Activated T-cell treated with anti-CD3 and anti-CD28 coated beads for 1 hour (primary cell): ENCODE results near the gene HERC3.

ENCODE experiments used
- DNase-seq: peaks from one replicate; pipeline ENCODE4 v3.0.0-alpha.2; 2020; ENCODE audit warnings: low read depth

The HERC3 gene

DNA sequence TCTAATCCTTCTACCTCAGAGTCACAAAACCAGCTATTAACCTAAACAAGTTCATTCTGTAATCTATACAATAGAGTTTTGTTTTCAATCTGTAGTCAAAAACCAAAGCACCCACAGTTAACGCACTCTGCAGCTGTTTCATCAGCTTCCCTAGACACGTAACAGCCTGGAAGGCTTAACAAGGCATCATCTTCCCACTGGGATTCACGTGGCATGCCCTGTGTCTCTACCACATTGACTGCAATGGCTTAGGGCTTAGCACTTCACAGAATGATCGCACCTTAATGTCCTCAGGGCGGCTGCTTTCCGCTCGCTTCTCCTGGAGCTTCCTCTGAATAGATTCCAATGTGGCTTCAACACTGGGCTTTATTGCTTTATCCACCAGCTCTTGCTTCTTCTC, 155.1 kb downstream of the HERC3 start:
- DNase-seq, result no peak

- no peak for DNase-seq
These were observed 158.1 kb downstream of the HERC3 start for GRCh38 chr4:88750369-88750768.

- DNase-seq, result no peak
These were observed 159.2 kb downstream of the HERC3 start for GRCh38 chr4:88751258-88752075.

- no peak for DNase-seq
These were observed 159.8 kb downstream of the HERC3 start for GRCh38 chr4:88752076-88752463.

- no peak for DNase-seq
These were observed 160.5 kb downstream of the HERC3 start for GRCh38 chr4:88752754-88753153.

GRCh38 chr4:88753658-88754571, 161.6 kb downstream of the HERC3 start:
- no peak for DNase-seq

- no peak for DNase-seq
These were observed 162.5 kb downstream of the HERC3 start for GRCh38 chr4:88754796-88755195.

DNA sequence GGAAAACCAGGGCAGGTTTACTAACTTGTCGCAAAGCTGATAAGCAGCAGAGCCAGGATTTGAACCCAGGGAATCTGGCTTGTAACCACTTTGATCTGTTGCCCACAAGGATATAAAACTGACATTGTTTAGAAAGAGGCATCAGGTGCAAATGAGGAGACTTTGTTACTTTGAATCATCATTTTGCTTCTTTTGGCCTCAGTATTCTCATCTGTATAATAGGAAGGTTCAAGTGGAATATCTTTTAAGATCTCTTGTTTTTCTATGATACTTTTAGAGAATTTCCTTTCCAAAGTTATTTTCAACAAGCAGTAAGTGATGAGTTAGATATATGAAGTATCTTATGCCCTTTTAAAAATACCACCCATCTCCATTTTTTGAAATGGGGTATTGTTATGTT, 163.2 kb downstream of the HERC3 start:
- no peak for DNase-seq

DNA sequence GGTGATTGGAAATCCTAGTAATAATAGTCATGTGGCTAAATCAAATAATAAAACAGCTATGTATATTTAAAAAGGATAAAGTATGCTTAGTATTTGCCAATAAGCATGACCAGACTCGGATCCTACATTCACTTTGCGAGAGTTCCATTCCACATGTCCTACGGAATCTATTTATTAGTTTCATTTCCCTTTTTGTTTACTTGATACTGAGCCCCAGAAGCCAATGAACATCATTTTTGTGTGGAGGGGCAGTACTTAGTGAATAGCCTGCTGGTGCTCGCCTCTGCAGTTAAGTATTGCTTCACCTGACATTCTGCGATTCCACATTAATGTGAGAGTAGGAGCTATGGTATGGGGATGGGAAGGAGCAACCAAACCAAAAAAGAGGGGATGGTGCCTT, 163.9 kb downstream of the HERC3 start:
- no peak for DNase-seq

DNA sequence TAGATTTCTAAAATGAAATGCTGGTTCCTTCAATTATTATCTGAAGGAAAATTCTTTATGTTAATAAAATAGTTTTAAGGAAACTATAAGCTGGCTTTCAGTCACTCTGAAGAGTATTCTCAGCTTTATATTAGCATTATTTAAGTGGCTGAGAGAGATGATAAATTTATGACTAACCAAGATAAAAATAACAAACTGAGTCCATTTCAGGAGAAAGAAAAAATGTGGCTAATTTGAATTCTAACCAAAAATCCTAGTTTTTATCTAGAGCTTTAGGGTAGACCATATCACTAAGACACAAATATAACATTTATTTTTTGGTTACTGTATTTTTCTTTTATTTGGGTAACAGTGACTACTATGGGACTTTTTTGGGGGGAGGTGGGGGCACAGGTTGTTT, 164.8 kb downstream of the HERC3 start:
- DNase-seq, result no peak

DNA sequence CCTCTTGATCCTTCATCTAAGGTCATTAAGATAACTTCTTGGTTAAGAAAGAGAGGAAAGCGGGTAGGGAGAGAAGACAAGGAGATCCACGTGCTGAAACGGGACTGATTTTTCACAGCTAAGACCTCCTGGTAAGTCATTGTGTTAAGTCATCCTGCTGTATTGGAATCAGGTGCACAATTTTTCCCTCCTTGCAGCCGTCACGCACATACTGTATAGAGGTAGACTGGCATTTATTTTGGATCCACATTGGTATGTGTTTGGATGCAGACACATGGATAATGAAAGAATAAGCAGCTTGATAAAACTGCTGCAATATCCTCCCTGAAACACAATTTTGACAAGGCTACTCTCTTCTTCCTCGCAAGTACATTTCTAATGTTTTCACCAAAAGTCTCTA, 165.5 kb downstream of the HERC3 start:
- DNase-seq, result no peak
